HEK293T (cell line): ENCODE data around the gene SEC61A2.

ENCODE experiments used
- ARNT ChIP-seq: fragments of 450-650 bp; IDR thresholded peaks from 2 replicates; pipeline ENCODE4 v1.6.1; 2017; ENCODE audit warnings: mild to moderate bottlenecking
- BHLHE40 ChIP-seq: fragments of 450-650 bp; IDR thresholded peaks from 2 replicates; pipeline ENCODE4 v1.6.1; 2016; ENCODE audit warnings: mild to moderate bottlenecking, moderate library complexity, borderline replicate concordance
- ELF4 ChIP-seq: fragments of 450-650 bp; IDR thresholded peaks from 2 replicates; pipeline ENCODE4 v1.6.1; 2017; ENCODE audit warnings: antibody characterized with exemption
- FOXA1 ChIP-seq: fragments of 450-650 bp; IDR thresholded peaks from 2 replicates; pipeline ENCODE4 v1.6.1; 2016; ENCODE audit warnings: mild to moderate bottlenecking
- FOXK2 ChIP-seq: fragments of 450-650 bp; IDR thresholded peaks from 2 replicates; pipeline ENCODE4 v1.6.1; 2016; ENCODE audit warnings: mild to moderate bottlenecking
- FOXM1 ChIP-seq: fragments of 450-650 bp; IDR thresholded peaks from 2 replicates; pipeline ENCODE4 v1.6.1; 2017; ENCODE audit warnings: mild to moderate bottlenecking, borderline replicate concordance
- HDGF ChIP-seq: fragments of 450-650 bp; IDR thresholded peaks from 2 replicates; pipeline ENCODE4 v1.6.1; 2017; ENCODE audit warnings: antibody characterized with exemption, borderline replicate concordance
- L3MBTL2 ChIP-seq: fragments of 450-650 bp; conservative IDR thresholded peaks from 2 replicates; pipeline ENCODE4 v1.6.1; 2016; ENCODE audit warnings: mild to moderate bottlenecking
- LEF1 ChIP-seq: fragments of 450-650 bp; IDR thresholded peaks from 2 replicates; pipeline ENCODE4 v1.6.1; 2017; ENCODE audit warnings: mild to moderate bottlenecking, borderline replicate concordance
- SP1 ChIP-seq: fragments of 450-650 bp; IDR thresholded peaks from 2 replicates; pipeline ENCODE4 v1.6.1; 2017
- SUZ12 ChIP-seq: fragments of 450-650 bp; IDR thresholded peaks from 2 replicates; pipeline ENCODE4 v1.6.1; 2016; ENCODE audit warnings: mild to moderate bottlenecking
- TARDBP ChIP-seq: fragments of 450-650 bp; IDR thresholded peaks from 2 replicates; pipeline ENCODE4 v1.6.1; 2016

GRCh38 chr10:12164085-12164484, 34.6 kb downstream of the SEC61A2 start:
- TF ChIP-seq SUZ12 (no peak), SP1 (no peak), LEF1 (no peak), ELF4 (no peak), FOXK2 (no peak), TARDBP (no peak), BHLHE40 (no peak), FOXA1 (no peak), HDGF (no peak), L3MBTL2 (no peak), ARNT (no peak), FOXM1 (no peak)
